ENCODE measurements around the gene DUS3L. TPM values are rescaled to one million over a fixed set of nuclear protein-coding genes. Genes with fewer than 3 reads are reported as not detected.

DUS3L gene
- total RNA-seq, 1 donor from 2014 or later = 65.1 TPM

DNA sequence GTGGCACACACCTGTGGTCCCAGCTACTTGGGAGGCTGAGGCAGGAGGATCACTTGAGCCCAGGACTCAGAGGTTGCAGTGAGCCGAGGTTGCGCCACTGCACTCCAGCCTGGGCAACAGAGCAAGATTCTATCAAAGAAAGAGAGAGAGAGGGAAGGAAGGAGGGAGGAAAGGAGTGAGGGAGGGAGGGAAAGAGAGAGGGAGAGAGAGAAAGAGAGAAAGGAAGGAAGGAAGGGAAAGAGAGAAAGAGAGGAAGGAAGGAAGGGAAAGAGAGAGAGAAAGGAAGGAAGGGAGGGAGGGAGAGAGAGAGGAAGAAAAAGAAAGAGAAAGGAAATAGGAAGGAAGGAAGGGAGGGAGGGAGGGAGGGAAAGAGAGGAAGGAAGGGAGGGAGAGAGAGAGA, 26.3 kb upstream of the DUS3L start:
- H3K4me3 Mint-ChIP-seq = no peak overlapping the region
- H3K36me3 Mint-ChIP-seq (ENCODE audit: low read depth) = no peaks in the 10 kb centered on the region
- H3K27ac Mint-ChIP-seq (ENCODE audit: unreplicated experiment) = no peak overlapping the region
- no peaks in the 10 kb centered on the region for H3K4me1 Mint-ChIP-seq
- TF ChIP-seq, protein P1, sequence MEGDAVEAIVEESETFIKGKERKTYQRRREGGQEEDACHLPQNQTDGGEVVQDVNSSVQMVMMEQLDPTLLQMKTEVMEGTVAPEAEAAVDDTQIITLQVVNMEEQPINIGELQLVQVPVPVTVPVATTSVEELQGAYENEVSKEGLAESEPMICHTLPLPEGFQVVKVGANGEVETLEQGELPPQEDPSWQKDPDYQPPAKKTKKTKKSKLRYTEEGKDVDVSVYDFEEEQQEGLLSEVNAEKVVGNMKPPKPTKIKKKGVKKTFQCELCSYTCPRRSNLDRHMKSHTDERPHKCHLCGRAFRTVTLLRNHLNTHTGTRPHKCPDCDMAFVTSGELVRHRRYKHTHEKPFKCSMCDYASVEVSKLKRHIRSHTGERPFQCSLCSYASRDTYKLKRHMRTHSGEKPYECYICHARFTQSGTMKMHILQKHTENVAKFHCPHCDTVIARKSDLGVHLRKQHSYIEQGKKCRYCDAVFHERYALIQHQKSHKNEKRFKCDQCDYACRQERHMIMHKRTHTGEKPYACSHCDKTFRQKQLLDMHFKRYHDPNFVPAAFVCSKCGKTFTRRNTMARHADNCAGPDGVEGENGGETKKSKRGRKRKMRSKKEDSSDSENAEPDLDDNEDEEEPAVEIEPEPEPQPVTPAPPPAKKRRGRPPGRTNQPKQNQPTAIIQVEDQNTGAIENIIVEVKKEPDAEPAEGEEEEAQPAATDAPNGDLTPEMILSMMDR (conservative IDR thresholded peaks at IDR 0.05) = no peak
- H3K27me3 Mint-ChIP-seq (ENCODE audit: low read depth) = peaks cover 17% of the 10 kb centered on the region
- H3K9me3 Mint-ChIP-seq = no peaks in the 10 kb centered on the region
- no peak for DNase-seq (ENCODE audit: low read depth, low spot score)

DNA sequence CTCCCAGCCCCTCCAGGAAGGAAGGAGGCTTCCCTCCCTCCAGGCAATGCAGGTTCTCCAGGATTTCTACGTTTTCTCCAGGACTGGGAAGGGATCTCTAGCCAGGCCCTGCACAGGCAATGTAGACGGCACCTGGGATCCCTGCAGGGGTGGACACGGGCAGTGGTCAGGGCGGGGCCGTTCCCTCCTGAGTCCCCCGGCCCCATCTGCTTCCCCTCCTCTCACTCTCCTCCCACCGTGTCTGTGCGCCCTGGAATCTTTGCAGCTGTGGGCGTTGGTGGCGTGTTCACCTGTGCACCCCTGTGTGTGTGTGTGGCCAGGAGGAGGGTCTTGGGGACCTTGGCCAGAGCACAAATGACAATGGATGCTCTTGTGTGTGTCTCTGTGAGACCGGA, 23.9 kb upstream of the DUS3L start:
- Mint-ChIP-seq H3K9me3 (no peaks in the 10 kb centered on the region), H3K27me3 (ENCODE audit: low read depth) (peaks cover 14% of the 10 kb centered on the region), H3K27ac (ENCODE audit: unreplicated experiment) (no peak overlapping the region), H3K4me3 (no peak overlapping the region), H3K4me1 (no peaks in the 10 kb centered on the region), H3K36me3 (ENCODE audit: low read depth) (no peaks in the 10 kb centered on the region)
- TF ChIP-seq, protein P1 (conservative IDR thresholded peaks at IDR 0.05) = no peak
- no peak for DNase-seq (ENCODE audit: low read depth, low spot score)

DNA sequence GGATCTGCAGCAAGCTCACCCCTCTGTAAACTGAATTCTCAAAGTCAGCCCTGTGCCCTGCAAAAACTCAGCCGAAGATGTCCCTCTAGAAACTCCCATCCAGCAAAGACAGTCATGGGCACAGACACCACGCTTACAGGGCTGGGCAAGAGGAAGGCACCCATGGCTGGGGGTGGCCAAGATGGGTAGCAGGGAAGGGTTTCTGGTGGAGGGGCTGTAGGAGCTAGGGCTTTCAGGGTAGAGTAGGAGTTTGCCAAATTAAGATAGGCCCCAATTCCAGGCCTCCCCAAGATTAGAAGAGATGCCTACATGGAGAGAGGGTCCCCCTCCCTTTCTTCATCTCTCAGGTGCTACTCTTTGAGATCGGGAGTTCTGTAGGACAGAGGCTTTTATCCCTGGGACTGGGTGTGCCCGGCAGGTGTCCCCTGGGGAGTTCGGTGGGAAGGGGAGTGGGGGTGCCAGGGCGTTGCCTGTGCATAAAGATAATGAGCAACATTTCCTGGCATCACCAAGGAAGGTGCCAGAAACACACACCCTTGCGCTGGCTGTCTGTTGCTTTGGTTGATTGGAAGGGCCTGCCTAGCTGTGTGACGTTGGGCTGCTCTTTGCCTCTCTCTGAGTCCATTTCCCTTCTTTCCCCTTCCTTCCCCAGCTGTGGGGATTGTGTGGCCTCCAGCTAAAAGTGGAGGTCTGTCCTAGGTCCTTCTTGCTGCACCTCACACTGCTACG, 23.3 kb upstream of the DUS3L start:
- no peak overlapping the region for H3K4me3 Mint-ChIP-seq
- H3K27me3 Mint-ChIP-seq (ENCODE audit: low read depth) = peaks cover 14% of the 10 kb centered on the region
- TF ChIP-seq, protein P1 (conservative IDR thresholded peaks at IDR 0.05) = no peak
- no peak for DNase-seq (ENCODE audit: low read depth, low spot score)
- peak overlapping the region; percentile 14 for H3K27ac Mint-ChIP-seq (ENCODE audit: unreplicated experiment)
- no peaks in the 10 kb centered on the region for H3K36me3 Mint-ChIP-seq (ENCODE audit: low read depth)
- H3K4me1 Mint-ChIP-seq = no peaks in the 10 kb centered on the region
- H3K9me3 Mint-ChIP-seq = no peaks in the 10 kb centered on the region

DNA sequence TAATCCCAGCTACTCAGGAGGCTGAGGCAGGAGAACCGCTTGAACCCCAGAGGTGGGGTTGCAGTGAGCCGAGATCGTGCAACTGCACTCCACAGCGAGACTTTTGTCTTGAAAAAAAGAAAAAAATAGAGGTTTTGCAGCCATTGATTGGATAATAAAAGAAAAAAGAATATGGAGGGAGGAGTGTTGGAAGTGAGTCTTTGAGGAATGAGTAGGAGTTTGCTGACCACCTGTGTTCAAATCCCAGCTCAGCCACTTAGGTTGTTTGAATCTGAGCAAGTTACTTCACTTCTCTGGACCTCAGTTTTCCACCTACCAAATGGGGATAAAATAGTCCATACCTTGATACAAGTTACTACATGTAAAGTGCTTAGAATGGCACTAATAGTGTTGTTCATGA, 20.2 kb upstream of the DUS3L start:
- Mint-ChIP-seq H3K36me3 (ENCODE audit: low read depth) (no peaks in the 10 kb centered on the region), H3K9me3 (no peaks in the 10 kb centered on the region), H3K27ac (ENCODE audit: unreplicated experiment) (no peak overlapping the region), H3K27me3 (ENCODE audit: low read depth) (peaks cover 12% of the 10 kb centered on the region), H3K4me1 (peaks cover 10% of the 10 kb centered on the region), H3K4me3 (no peak overlapping the region)
- DNase-seq (ENCODE audit: low read depth, low spot score) = no peak
- TF ChIP-seq, protein P1 (conservative IDR thresholded peaks at IDR 0.05) = no peak

DNA sequence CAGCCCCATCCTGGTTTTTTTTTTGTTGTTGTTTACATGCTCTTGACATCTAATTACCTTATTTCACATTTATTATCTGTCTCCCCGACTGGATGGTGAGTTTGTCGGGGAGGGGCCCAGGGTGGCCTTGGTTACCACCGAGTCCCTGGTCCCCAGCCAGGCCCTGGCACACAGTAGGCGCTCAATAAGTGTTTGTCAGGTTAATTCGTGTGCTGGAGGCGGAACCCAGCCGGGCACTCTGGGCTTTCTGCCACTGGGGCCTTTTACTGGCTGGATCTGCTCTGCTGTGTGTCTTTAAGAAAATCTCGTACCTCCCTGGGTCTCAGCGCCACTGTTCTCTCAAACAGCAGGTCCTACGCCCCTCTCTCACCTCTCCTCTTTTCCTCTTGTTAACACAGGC, 18.5 kb upstream of the DUS3L start:
- no peak for DNase-seq (ENCODE audit: low read depth, low spot score)
- TF ChIP-seq, protein P1 (conservative IDR thresholded peaks at IDR 0.05) = no peak
- Mint-ChIP-seq H3K9me3 (no peaks in the 10 kb centered on the region), H3K4me1 (peaks cover 14% of the 10 kb centered on the region), H3K27me3 (ENCODE audit: low read depth) (peaks cover 22% of the 10 kb centered on the region), H3K4me3 (no peak overlapping the region), H3K36me3 (ENCODE audit: low read depth) (no peaks in the 10 kb centered on the region), H3K27ac (ENCODE audit: unreplicated experiment) (no peak overlapping the region)

Measured in neural crest cell (in vitro differentiated cells).